ENCODE data around the gene SHTN1. TPM values are rescaled to one million over a fixed set of nuclear protein-coding genes. Genes with fewer than 3 reads are reported as not detected.

The SHTN1 gene
- total RNA-seq, 3 donors from 2014 or later (not counting 1 experiment from before 2014, with no cell fraction given), result 0.88 to 1.4 (median 1.1) TPM

DNA sequence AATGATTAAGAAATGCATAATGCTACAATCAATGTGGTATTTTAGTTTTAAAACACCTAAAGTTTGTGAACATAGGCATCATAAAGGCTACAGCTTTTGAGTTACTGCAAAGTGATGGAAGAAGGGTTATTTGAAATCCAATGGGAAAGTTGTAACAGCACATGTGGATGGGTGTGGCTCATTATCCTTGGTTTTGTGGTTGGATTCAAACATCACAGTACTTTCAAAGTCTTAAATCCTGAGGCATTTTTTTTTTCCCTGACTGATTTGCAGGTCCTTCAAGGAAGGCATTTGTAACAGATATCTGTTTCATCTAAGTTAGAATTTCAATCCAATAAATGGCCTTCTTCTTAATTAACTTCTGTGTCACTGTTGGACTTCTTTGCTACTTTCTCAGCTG, 9.8 kb upstream of the SHTN1 start:
- ATAC-seq, result no peak
- Histone ChIP-seq H3K27ac (ENCODE audit: low read length) (no peak overlapping the region), H3K4me1 (ENCODE audit: control insufficient read depth, insufficient read depth, low read length) (no peaks in the 10 kb centered on the region), H3K4me3 (ENCODE audit: low read length) (no peak overlapping the region), H3K36me3 (ENCODE audit: control insufficient read depth, insufficient read depth, low read length) (no peaks in the 10 kb centered on the region), H3K9me3 (ENCODE audit: control insufficient read depth, insufficient read depth, low read length) (no peaks in the 10 kb centered on the region), H3K27me3 (ENCODE audit: control insufficient read depth, insufficient read depth, low read length) (no peaks in the 10 kb centered on the region)
- Mint-ChIP-seq H3K27me3 (ENCODE audit: low read depth in 2 of 2) (peaks cover 0 to under 1% of the 10 kb centered on the region in 2 donors), H3K4me1 (no peaks in the 10 kb centered on the region), H3K27ac (no peak overlapping the region), H3K36me3 (no peaks in the 10 kb centered on the region), H3K4me3 (no peak overlapping the region), H3K9me3 (no peaks in the 10 kb centered on the region)
- TF ChIP-seq, protein P1, sequence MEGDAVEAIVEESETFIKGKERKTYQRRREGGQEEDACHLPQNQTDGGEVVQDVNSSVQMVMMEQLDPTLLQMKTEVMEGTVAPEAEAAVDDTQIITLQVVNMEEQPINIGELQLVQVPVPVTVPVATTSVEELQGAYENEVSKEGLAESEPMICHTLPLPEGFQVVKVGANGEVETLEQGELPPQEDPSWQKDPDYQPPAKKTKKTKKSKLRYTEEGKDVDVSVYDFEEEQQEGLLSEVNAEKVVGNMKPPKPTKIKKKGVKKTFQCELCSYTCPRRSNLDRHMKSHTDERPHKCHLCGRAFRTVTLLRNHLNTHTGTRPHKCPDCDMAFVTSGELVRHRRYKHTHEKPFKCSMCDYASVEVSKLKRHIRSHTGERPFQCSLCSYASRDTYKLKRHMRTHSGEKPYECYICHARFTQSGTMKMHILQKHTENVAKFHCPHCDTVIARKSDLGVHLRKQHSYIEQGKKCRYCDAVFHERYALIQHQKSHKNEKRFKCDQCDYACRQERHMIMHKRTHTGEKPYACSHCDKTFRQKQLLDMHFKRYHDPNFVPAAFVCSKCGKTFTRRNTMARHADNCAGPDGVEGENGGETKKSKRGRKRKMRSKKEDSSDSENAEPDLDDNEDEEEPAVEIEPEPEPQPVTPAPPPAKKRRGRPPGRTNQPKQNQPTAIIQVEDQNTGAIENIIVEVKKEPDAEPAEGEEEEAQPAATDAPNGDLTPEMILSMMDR (IDR thresholded peaks at IDR 0.05), result no peak
- intact Hi-C loops (cut with micrococcal nuclease), result no loop called here
- no peak for DNase-seq

GRCh38 chr10:117007080-117007479, 2.1 kb upstream of the SHTN1 start:
- no peak for ATAC-seq
- Histone ChIP-seq H3K27me3 (ENCODE audit: control insufficient read depth, insufficient read depth, low read length) (peaks cover 5% of the 10 kb centered on the region), H3K36me3 (ENCODE audit: control insufficient read depth, insufficient read depth, low read length) (no peaks in the 10 kb centered on the region), H3K27ac (ENCODE audit: low read length) (no peak overlapping the region), H3K4me3 (ENCODE audit: low read length) (no peak overlapping the region), H3K4me1 (ENCODE audit: control insufficient read depth, insufficient read depth, low read length) (peaks cover 11% of the 10 kb centered on the region), H3K9me3 (ENCODE audit: control insufficient read depth, insufficient read depth, low read length) (no peaks in the 10 kb centered on the region)
- peaks cover 7 to 15% of the 10 kb centered on the region in 2 donors for H3K27me3 Mint-ChIP-seq (ENCODE audit: low read depth in 2 of 2)
- TF ChIP-seq, protein P1 (IDR thresholded peaks at IDR 0.05), result no peak
- H3K27ac Mint-ChIP-seq, result no peak overlapping the region
- H3K36me3 Mint-ChIP-seq, result no peaks in the 10 kb centered on the region
- H3K4me1 Mint-ChIP-seq, result no peaks in the 10 kb centered on the region
- intact Hi-C loops (cut with micrococcal nuclease), result no loop called here
- H3K9me3 Mint-ChIP-seq, result peaks cover 0 to 2% of the 10 kb centered on the region in 2 donors
- no peak overlapping the region for H3K4me3 Mint-ChIP-seq
- 100% methylated on average over 3 of the region's 3 CpGs for WGBS (ENCODE audit: insufficient coverage)
- DNase-seq, result no peak

DNA sequence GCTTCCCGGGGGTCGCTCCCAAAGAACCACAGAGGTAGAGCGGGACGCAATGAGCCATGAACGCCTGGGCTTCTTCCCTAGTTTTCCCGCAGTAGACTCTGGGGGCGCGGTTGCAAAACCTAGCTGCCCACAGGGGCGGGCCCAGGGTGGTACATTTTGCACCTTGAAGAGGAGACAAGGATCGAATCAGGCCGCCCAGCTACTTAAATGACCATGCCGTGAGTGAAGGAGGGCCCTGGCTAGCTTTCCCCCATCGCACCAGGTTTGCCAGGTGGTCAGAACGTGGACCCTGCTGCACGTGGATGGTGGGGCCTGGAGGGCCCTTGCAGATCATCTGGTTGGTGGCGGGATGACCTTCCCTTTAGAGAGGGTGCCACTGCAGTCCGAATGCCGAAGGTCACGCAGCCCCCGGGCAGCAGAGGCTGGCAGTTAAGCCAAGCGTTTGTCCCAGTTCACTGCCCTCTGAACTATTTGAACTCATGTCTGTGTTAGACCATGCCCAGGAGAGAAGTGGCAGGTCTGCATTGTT, 604 bp upstream of the SHTN1 start:
- Histone ChIP-seq H3K4me3 (ENCODE audit: low read length) (peak overlapping the region; percentile 37), H3K27ac (ENCODE audit: low read length) (no peak overlapping the region), H3K4me1 (ENCODE audit: control insufficient read depth, insufficient read depth, low read length) (peaks cover 11% of the 10 kb centered on the region), H3K36me3 (ENCODE audit: control insufficient read depth, insufficient read depth, low read length) (no peaks in the 10 kb centered on the region), H3K9me3 (ENCODE audit: control insufficient read depth, insufficient read depth, low read length) (no peaks in the 10 kb centered on the region), H3K27me3 (ENCODE audit: control insufficient read depth, insufficient read depth, low read length) (peaks cover 5% of the 10 kb centered on the region)
- ATAC-seq (no peak), DNase-seq (no peak)
- 35% methylated on average over 21 of the region's 21 CpGs for WGBS (ENCODE audit: insufficient coverage)
- Mint-ChIP-seq H3K27me3 (ENCODE audit: low read depth in 2 of 2) (peaks cover 7 to 15% of the 10 kb centered on the region in 2 donors), H3K4me3 (peak overlapping the region; percentile 63), H3K27ac (no peak overlapping the region), H3K9me3 (peaks cover 0 to 2% of the 10 kb centered on the region in 2 donors), H3K4me1 (no peaks in the 10 kb centered on the region), H3K36me3 (no peaks in the 10 kb centered on the region)
- intact Hi-C loops (cut with micrococcal nuclease), result no loop called here
- TF ChIP-seq, protein P1 (IDR thresholded peaks at IDR 0.05), result no peak

All from natural killer cell (primary cell).